Nephron (organoid): Measurements from ENCODE around the gene EMC7.

ENCODE experiments used
- H3K27ac Mint-ChIP-seq, 3 experiments: 2 replicates each; pipeline ENCODE4 v1.8.0; 2020; ENCODE audit warnings: mixed read lengths in 3 of 3, mild to moderate bottlenecking in 2 of 3, moderate library complexity in 1 of 3
- H3K27me3 Mint-ChIP-seq: 2 replicates; pipeline ENCODE4 v1.8.0; 2021; ENCODE audit warnings: low read depth, mild to moderate bottlenecking, moderate library complexity, mixed read lengths
- H3K36me3 Mint-ChIP-seq: 2 replicates; pipeline ENCODE4 v1.8.0; 2020; ENCODE audit warnings: low read depth, mixed read lengths
- H3K4me1 Mint-ChIP-seq: 2 replicates; pipeline ENCODE4 v1.8.0; 2020; ENCODE audit warnings: mixed read lengths
- H3K4me3 Mint-ChIP-seq, 3 experiments: 2 replicates each; pipeline ENCODE4 v1.8.0; 2020; ENCODE audit warnings: mild to moderate bottlenecking in 3 of 3, mixed read lengths in 3 of 3, moderate library complexity in 2 of 3
- H3K9me3 Mint-ChIP-seq: 2 replicates; pipeline ENCODE4 v1.8.0; 2020; ENCODE audit warnings: mixed read lengths
- CTCF ChIP-seq, 3 experiments: fragments of 200-600 bp; sonication (generic); IDR thresholded peaks; one replicate each; pipeline ENCODE4 v1.5.0; 2021; ENCODE audit warnings: antibody characterized with exemption in 3 of 3; ENCODE audit not compliant: unreplicated experiment in 3 of 3

The EMC7 gene

GRCh38 chr15:34039790-34040113 is 61.9 kb downstream of the EMC7 start:
- Mint-ChIP-seq H3K27ac (peak overlapping the region; percentile 76 to 89 (median 88)), H3K4me3 (peak overlapping the region; percentile 77 to 92 (median 80)), H3K4me1 (peaks cover 26% of the 10 kb centered on the region), H3K27me3 (no peaks in the 10 kb centered on the region), H3K9me3 (no peaks in the 10 kb centered on the region), H3K36me3 (no peaks in the 10 kb centered on the region)
- TF ChIP-seq CTCF (IDR thresholded peaks at IDR 0.05; ENCODE audit: unreplicated experiment in 3 of 3) = no peak

- peaks cover 31% of the 10 kb centered on the region for H3K4me1 Mint-ChIP-seq
- no peak for TF ChIP-seq CTCF (IDR thresholded peaks at IDR 0.05; ENCODE audit: unreplicated experiment in 3 of 3)
These were observed 62.5 kb downstream of the EMC7 start, which contains the start of gene AVEN for GRCh38 chr15:34038871-34039789. TSS of gene AVEN (minus strand) at chr15:34039204. CDS start at chr15:34039046, 158 bp downstream.

GRCh38 chr15:34038023-34038870 is 63.4 kb downstream of the EMC7 start:
- no peak for TF ChIP-seq CTCF (IDR thresholded peaks at IDR 0.05; ENCODE audit: unreplicated experiment in 3 of 3)
- Mint-ChIP-seq H3K4me1 (peaks cover 31% of the 10 kb centered on the region), H3K27ac (peak overlapping the region; percentile 87 to 90 (median 89)), H3K27me3 (no peaks in the 10 kb centered on the region), H3K9me3 (no peaks in the 10 kb centered on the region), H3K36me3 (no peaks in the 10 kb centered on the region), H3K4me3 (peak overlapping the region; percentile 85 to 95 (median 90))

More at GRCh38 chr15:34038871-34039789, 62.5 kb downstream of the EMC7 start, which contains the start of gene AVEN:
- no peaks in the 10 kb centered on the region for H3K36me3 Mint-ChIP-seq
- peak within 1 kb of the TSS; percentile 87 to 90 (median 89) for H3K27ac Mint-ChIP-seq
- no peaks in the 10 kb centered on the region for H3K27me3 Mint-ChIP-seq
- peak within 1 kb of the TSS; percentile 85 to 95 (median 90) for H3K4me3 Mint-ChIP-seq
- H3K9me3 Mint-ChIP-seq = no peaks in the 10 kb centered on the region
